ENCODE results near the gene PTPN1.
"Not testable (repeated sequence)": the region's sequence is repeated elsewhere in the genome, so short reads cannot be mapped to it uniquely, and the experiment has no call there.

Gene PTPN1

DNA sequence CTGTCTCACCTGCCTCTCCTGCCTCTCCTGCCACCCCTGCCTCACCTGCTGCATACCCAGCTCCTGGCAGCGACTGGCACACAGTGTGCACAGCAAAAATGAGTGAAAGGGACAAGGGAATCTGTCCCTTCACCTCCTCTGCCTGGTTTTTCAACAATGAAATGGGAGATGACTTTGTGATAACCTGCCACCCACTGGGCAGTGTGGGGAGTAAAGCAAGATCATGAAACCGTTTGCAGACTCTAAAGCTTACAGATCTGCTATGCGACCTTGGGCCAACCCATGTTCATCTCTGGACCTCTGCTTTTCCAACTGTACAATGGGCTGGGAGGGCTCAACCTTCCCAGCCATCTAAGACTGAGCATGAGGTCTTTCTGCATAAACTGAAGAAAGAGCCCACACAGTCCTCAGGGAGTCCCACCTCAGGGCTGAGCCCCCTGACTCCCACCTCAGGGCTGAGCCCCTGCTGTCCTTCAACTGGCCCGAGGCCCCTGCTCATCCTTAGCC, 100.1 kb downstream of the PTPN1 start:
- no peak for DNase-seq
- TF ChIP-seq, protein P1, sequence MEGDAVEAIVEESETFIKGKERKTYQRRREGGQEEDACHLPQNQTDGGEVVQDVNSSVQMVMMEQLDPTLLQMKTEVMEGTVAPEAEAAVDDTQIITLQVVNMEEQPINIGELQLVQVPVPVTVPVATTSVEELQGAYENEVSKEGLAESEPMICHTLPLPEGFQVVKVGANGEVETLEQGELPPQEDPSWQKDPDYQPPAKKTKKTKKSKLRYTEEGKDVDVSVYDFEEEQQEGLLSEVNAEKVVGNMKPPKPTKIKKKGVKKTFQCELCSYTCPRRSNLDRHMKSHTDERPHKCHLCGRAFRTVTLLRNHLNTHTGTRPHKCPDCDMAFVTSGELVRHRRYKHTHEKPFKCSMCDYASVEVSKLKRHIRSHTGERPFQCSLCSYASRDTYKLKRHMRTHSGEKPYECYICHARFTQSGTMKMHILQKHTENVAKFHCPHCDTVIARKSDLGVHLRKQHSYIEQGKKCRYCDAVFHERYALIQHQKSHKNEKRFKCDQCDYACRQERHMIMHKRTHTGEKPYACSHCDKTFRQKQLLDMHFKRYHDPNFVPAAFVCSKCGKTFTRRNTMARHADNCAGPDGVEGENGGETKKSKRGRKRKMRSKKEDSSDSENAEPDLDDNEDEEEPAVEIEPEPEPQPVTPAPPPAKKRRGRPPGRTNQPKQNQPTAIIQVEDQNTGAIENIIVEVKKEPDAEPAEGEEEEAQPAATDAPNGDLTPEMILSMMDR (IDR thresholded peaks at IDR 0.05; ENCODE audit: low read depth, low read length) = no peak

DNA sequence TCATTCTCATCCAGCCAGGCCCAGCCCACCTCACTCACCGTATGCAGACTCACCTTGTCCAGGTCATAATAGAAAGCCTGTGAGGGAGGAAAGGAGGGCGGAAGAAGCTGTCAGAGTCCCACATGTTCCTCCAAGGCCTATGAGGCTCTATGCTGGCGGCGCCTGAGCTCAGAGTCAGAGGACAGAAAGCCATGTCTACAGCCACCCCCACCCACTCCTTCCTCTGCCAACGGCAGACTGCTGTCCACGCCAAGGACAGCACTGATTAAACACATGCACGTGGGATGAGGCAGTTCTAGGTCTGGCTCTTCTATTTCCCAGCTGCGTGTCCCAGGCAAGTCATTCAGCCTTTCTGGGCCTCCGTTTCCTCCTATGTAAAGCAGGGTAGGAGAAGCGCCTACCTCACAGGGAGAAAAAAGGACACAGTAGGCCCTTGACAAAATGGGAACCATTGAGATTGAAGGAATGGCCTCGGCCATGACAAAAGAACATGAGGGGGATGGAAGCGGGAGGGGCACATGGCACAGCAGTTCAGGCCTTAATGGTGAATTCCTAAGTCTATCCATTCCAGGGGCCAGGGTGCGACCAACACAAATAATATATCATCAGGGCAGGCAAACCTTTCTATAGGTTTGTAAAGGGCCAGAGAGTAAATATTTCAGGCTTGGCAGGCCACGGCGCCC, 101.1 kb downstream of the PTPN1 start:
- Histone ChIP-seq H3K4me3 (ENCODE audit: low read depth, low read length) (no peak overlapping the region), H3K36me3 (no peaks in the 10 kb centered on the region), H3K27me3 (no peaks in the 10 kb centered on the region), H3K9me3 (no peaks in the 10 kb centered on the region), H3K4me1 (no peaks in the 10 kb centered on the region)
- TF ChIP-seq, protein P1 (IDR thresholded peaks at IDR 0.05; ENCODE audit: low read depth, low read length) = no peak
- no peak for DNase-seq

More for the DNA sequence above, 100.1 kb downstream of the PTPN1 start:
- Histone ChIP-seq H3K9me3 (no peaks in the 10 kb centered on the region), H3K27me3 (no peaks in the 10 kb centered on the region), H3K36me3 (no peaks in the 10 kb centered on the region), H3K4me1 (no peaks in the 10 kb centered on the region), H3K4me3 (ENCODE audit: low read depth, low read length) (no peak overlapping the region)

DNA sequence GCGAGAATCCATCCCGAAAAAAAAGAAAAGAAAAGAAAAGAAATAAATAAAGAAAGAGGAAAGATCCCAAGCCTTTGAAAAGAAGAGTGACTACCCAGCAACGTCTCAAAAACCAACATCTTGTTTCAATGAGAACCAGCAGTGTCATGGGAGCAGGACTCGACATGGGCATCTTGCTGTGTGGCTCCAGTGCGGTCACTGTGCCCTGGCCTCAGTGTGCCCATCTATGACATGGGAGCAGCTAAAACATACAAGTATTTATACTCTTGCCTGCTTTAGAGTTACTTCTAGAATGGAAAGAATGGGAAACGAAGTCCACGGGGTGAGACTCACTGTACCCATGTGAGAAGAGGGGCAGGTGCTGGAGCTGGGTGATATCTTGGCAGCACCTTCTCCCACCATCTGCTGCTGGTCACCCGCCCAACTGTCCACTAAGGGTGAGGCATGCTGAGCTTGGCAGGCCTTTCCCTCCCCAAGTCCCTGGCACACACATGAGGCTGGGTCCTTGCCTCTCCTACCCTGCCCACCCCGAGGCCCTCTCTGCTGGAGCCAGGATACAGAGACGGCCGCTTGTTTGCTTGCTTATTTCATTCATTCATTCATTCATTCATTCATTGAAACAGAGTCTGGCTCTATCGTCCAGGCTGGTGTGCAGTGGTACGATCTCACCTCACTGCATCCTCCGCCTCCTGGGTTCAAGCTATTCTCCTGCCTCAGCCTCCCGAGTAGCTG, 103.4 kb downstream of the PTPN1 start:
- DNase-seq = no peak
- Histone ChIP-seq H3K4me1 (no peaks in the 10 kb centered on the region), H3K36me3 (no peaks in the 10 kb centered on the region), H3K27me3 (no peaks in the 10 kb centered on the region), H3K4me3 (ENCODE audit: low read depth, low read length) (no peak overlapping the region), H3K9me3 (no peaks in the 10 kb centered on the region)
- TF ChIP-seq, protein P1 (IDR thresholded peaks at IDR 0.05; ENCODE audit: low read depth, low read length) = no peak

DNA sequence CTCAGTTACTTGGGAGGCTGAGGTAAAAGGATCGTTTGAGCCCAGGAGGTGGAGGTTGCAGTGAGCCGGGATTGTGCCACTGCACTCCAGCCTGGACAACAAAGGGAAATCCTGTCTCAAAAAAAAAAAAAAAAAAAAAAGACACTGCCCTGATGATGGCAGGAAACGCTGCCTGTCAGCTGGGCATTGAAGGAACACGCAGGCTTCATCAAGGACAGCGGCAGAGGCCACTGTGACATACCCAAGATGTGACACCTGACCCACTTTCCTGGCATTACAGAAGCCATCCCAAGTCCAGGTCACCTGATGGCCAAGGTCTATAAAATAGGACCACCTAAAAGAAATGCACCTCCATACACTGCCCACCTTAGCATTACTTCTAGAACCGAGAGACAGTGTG, 105.2 kb downstream of the PTPN1 start:
- Histone ChIP-seq H3K9me3 (no peaks in the 10 kb centered on the region; the same call in 1 of the 2 replicates), H3K4me1 (no peaks in the 10 kb centered on the region), H3K36me3 (no peaks in the 10 kb centered on the region), H3K27me3 (no peaks in the 10 kb centered on the region), H3K4me3 (ENCODE audit: low read depth, low read length) (no peak overlapping the region)
- TF ChIP-seq, protein P1 (IDR thresholded peaks at IDR 0.05; ENCODE audit: low read depth, low read length) = no peak
- no peak for DNase-seq

DNA sequence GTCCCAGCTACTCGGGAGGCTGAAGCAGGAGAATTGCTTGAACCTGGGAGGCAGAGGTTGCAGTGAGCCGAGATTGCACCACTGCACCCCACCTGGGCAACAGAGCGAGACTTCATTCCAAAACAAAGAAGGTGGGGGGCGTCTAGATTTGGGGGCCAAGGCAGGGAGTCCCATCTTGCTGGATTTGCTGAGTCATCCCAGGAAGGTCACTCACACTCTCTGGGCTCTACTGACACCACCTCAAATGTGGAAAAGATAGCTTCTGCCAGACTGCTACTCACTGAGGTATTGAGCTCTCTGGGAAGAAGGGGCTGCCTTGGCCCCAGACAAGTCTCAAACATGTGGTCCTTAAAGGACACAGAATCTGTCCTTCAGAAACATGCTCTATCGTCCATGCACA, 106.8 kb downstream of the PTPN1 start:
- Histone ChIP-seq H3K36me3 (no peaks in the 10 kb centered on the region), H3K27me3 (no peaks in the 10 kb centered on the region), H3K4me3 (ENCODE audit: low read depth, low read length) (no peak overlapping the region), H3K9me3 (no peaks in the 10 kb centered on the region; the same call in 1 of the 2 replicates), H3K4me1 (no peaks in the 10 kb centered on the region)
- TF ChIP-seq, protein P1 (IDR thresholded peaks at IDR 0.05; ENCODE audit: low read depth, low read length) = no peak
- no peak for DNase-seq

DNA sequence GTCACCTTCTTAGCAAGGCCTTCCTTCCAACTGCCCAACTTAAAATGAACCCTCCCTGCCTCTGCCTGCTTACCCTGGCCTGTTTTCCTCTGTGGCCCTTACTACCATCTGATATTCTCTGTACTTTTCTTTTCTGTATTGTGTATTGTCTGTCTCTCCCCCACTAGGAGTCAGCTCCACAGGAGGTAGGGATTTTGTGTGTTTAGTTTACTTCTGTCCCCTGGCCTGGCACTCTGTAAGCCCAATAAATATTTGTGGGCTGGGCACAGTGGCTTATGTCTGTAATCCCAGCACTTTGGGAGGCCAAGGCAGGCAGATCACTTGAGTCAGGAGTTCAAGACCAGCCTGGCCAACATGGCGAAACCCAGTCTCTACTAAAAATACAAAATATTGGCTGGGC, 108.4 kb downstream of the PTPN1 start:
- H3K4me1 ChIP-seq = no peaks in the 10 kb centered on the region
- TF ChIP-seq, protein P1 (IDR thresholded peaks at IDR 0.05; ENCODE audit: low read depth, low read length) = no peak
- no peaks in the 10 kb centered on the region for H3K36me3 ChIP-seq
- DNase-seq = no peak
- H3K27me3 ChIP-seq = no peaks in the 10 kb centered on the region
- H3K9me3 ChIP-seq = no peaks in the 10 kb centered on the region; the same call in 1 of the 2 replicates
- no peak overlapping the region for H3K4me3 ChIP-seq (ENCODE audit: low read depth, low read length)

DNA sequence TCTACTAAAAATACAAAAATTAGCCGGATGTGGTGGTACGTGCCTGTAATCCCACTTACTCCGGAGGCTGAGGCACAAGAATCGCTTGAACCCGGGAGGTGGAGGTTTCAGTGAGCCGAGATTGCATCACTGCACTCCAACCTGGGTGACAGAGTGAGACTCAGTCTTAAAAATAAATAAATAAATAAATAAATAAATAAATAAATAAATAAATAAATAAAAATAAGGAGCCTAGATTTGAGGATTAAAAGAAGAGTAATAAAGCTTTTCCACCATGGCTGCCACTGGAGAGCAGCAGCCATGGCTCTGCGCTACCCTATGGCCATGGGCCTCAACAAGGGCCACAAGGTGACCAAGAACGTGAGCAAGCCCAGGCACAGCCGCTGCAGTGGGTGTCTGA, 110.3 kb downstream of the PTPN1 start:
- H3K9me3 ChIP-seq; H3K4me1 ChIP-seq; H3K4me3 ChIP-seq (ENCODE audit: low read depth, low read length); DNase-seq; H3K27me3 ChIP-seq; H3K36me3 ChIP-seq: not testable (repeated sequence)
